D721Med (cell line): ENCODE measurements around the gene TRMT44.

ENCODE experiments used
- DNase-seq: peaks from one replicate; pipeline ENCODE4 v3.0.0; 2011; ENCODE audit warnings: low spot score; ENCODE audit not compliant: insufficient read length
- FAIRE-seq: peaks from 2 replicates; lab custom pipeline; 2011; peaks lifted over from hg19 to GRCh38; lab: Jason Lieb, UNC
- CTCF ChIP-seq: IDR thresholded peaks from 2 replicates; pipeline ENCODE4 v1.5.1; 2012; ENCODE audit warnings: mild to moderate bottlenecking, control low read depth; ENCODE audit not compliant: insufficient read depth; ENCODE audit errors: missing control alignments

The TRMT44 gene

GRCh38 chr4:8441499-8442091, 1.0 kb downstream of the TRMT44 start:
- DNase-seq, result no peak

GRCh38 chr4:8442596-8443358, 2.2 kb downstream of the TRMT44 start:
- DNase-seq (no peak), FAIRE-seq (no peak)
- no peak for TF ChIP-seq CTCF

More at GRCh38 chr4:8441499-8442091, 1.0 kb downstream of the TRMT44 start:
- FAIRE-seq, result no peak
- no peak for TF ChIP-seq CTCF

- DNase-seq (no peak), FAIRE-seq (no peak)
- TF ChIP-seq CTCF, result no peak
Observed at GRCh38 chr4:8443801-8444200, 3.2 kb downstream of the TRMT44 start.

GRCh38 chr4:8446122-8446521, 5.5 kb downstream of the TRMT44 start:
- FAIRE-seq (no peak), DNase-seq (no peak)
- TF ChIP-seq CTCF, result no peak

- DNase-seq (no peak), FAIRE-seq (no peak)
- no peak for TF ChIP-seq CTCF
Observed at GRCh38 chr4:8451440-8452182, 11.0 kb downstream of the TRMT44 start.

- TF ChIP-seq CTCF, result no peak
- DNase-seq (no peak), FAIRE-seq (no peak)
Observed at GRCh38 chr4:8453957-8454356, 13.4 kb downstream of the TRMT44 start.
